GM18907 (cell line): ENCODE measurements around the gene CLASP1.
A peak's percentile ranks its signal among the peaks of the same experiment; 100 is the strongest.
"Not testable (repeated sequence)": the region's sequence is repeated elsewhere in the genome, so short reads cannot be mapped to it uniquely, and the experiment has no call there.

ENCODE experiments used
- ATAC-seq: cut with Tn5 transposase; IDR thresholded peaks from one replicate; pipeline ENCODE4 v1.9.1; 2021; ENCODE audit warnings: mild to moderate bottlenecking, moderate library complexity; ENCODE audit not compliant: unreplicated experiment

CLASP1 gene

GRCh38 chr2:121663434-121663833, 14.2 kb upstream of the CLASP1 start:
- no peak for ATAC-seq

- no peak for ATAC-seq
Measured at GRCh38 chr2:121662656-121663055, 13.4 kb upstream of the CLASP1 start.

- ATAC-seq = no peak
Measured at GRCh38 chr2:121659933-121660332, 10.7 kb upstream of the CLASP1 start.

GRCh38 chr2:121658393-121658792, 9.1 kb upstream of the CLASP1 start:
- not testable (repeated sequence) for ATAC-seq

- ATAC-seq = no peak
Measured at GRCh38 chr2:121653035-121653434, 3.8 kb upstream of the CLASP1 start.

- ATAC-seq = no peak
Measured at GRCh38 chr2:121650315-121650930, 1.2 kb upstream of the CLASP1 start.

GRCh38 chr2:121649596-121650314, 493 bp upstream of the CLASP1 start:
- ATAC-seq = peak; percentile 91

GRCh38 chr2:121648206-121649148, 785 bp downstream of the CLASP1 start:
- ATAC-seq = peak; percentile 29

GRCh38 chr2:121647396-121647795, 1.9 kb downstream of the CLASP1 start:
- no peak for ATAC-seq

- no peak for ATAC-seq
Measured at GRCh38 chr2:121644715-121645114, 4.5 kb downstream of the CLASP1 start.

- ATAC-seq = no peak
Measured at GRCh38 chr2:121643877-121644276, 5.4 kb downstream of the CLASP1 start.

GRCh38 chr2:121640380-121641316, 8.6 kb downstream of the CLASP1 start:
- ATAC-seq = no peak

GRCh38 chr2:121639846-121640245, 9.4 kb downstream of the CLASP1 start:
- ATAC-seq = not testable (repeated sequence)

- ATAC-seq = no peak
Measured at GRCh38 chr2:121638333-121638732, 10.9 kb downstream of the CLASP1 start.

- no peak for ATAC-seq
Measured at GRCh38 chr2:121635371-121635770, 13.9 kb downstream of the CLASP1 start.

GRCh38 chr2:121634354-121635307, 14.6 kb downstream of the CLASP1 start:
- peak; percentile 89 for ATAC-seq

- no peak for ATAC-seq
Measured at GRCh38 chr2:121633463-121633862, 15.8 kb downstream of the CLASP1 start.

- no peak for ATAC-seq
Measured at GRCh38 chr2:121627525-121628050, 21.7 kb downstream of the CLASP1 start.
